Gastrocnemius medialis (tissue), 4 donors: ENCODE data around the gene DUSP1.

Experiments used
- CTCF ChIP-seq, 5 experiments: fragments of 450-650 bp in 3 of 5; fragments of 200-600 bp in 2 of 5; sonication (generic) in 2 of 5; IDR thresholded peaks in 4 of 5; conservative IDR thresholded peaks in 1 of 5; 1 replicate in 4 of 5; 2 replicates in 1 of 5; pipeline ENCODE4 v1.5.1; 2016 to 2019; ENCODE audit warnings: antibody characterized with exemption in 5 of 5, mild to moderate bottlenecking in 3 of 5, moderate library complexity in 3 of 5
- POLR2A ChIP-seq, 2 donors: fragments of 450-650 bp; IDR thresholded peaks; one replicate each; pipeline ENCODE4 v1.6.1; 2017; ENCODE audit warnings: antibody characterized with exemption in 2 of 2, mild to moderate bottlenecking in 2 of 2, moderate library complexity in 2 of 2

- TF ChIP-seq CTCF (IDR thresholded peaks at IDR 0.05 in 4 of 5, conservative IDR thresholded peaks at IDR 0.05 in 1 of 5) (no peak), POLR2A (IDR thresholded peaks at IDR 0.05) (no peak)
Observed at GRCh38 chr5:172763120-172763464, 7.9 kb downstream of the DUSP1 start.
